Measurements from ENCODE around the gene GOLGB1.

The GOLGB1 gene

DNA sequence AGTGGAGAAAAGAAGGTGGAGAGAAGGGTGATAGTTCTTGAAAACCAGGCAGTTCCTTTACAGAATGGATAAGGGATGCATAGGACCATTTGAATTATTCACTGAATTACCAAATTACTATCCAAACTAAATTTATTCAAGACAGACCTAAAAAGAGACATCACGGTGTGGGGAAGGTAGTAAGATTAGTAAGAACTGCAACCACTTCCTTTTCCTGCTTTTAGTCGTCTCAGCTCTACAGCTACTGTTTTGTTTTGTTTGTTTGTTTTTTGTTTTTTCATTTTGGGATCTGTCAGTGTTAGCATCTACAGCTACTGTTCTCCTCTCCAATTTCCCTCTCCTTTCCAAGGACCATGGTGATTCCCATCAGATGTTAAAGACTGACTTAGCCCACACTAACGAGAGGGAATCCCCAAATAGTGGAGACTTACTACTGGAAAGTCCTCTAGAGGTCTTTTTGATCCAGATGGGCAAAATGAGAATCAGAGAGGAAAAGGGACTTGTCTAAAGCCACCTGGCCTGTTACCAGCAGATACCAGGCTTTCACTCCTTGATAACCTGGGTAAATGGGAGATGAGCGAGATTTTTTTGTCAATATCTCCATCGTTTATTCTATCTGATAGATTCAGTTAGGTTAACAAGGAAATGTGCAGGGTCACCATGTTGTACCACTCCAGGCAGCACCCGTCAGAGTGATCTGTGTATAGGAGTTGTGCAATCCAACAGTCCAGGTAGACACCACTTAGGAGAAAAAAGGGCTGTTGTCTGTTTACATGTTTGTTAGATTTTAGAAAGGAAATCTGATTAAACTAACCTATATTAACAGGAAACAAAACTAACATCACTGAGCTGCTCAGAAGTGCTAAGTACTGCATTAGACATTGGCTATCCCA, 94.8 kb downstream of the GOLGB1 start:
- no peak for DNase-seq
- in situ Hi-C loops (cut with MboI; ENCODE audit: low pct_unique_long_range_greater_than_20kb, low sequenced_read_pairs): no loop called here

DNA sequence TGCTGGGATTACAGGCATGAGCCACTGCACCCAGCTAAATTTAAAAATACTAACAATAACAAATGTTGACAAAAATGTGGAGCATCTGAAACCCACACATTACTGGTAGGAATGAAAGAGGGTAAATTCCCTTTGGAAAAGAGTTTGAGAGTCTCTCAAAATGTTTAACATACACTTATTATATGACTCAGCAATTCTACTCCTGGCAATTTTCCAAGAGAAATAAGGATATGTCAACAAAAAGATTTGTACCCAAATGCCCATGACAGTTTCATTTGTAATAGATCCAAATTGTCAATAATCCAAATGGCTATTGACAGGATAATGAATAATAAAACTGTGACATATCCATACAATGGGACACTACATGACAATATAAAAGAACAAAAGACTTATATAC, 97.9 kb downstream of the GOLGB1 start:
- in situ Hi-C loops (cut with MboI; ENCODE audit: low pct_unique_long_range_greater_than_20kb, low sequenced_read_pairs): no loop called here
- DNase-seq: no peak

DNA sequence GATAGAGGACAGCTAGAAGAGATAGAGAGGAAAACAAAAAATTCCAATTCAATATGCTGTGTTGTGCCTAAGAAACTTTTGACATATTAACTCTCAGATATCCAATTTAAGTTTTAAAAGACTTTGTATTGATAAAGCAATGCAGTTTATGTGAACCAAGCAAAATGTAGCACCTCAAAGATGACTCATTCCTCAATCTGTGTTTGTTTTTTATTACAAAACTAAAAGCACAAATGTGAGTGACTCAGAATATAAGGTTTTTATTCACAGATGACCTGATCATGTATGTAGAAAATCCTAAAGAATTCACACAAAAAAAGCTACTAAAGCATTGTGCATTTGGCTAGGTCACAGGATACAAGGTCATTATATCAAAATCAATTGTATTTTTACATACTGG, 99.9 kb downstream of the GOLGB1 start:
- in situ Hi-C loops (cut with MboI; ENCODE audit: low pct_unique_long_range_greater_than_20kb, low sequenced_read_pairs): no loop called here
- DNase-seq: no peak

DNA sequence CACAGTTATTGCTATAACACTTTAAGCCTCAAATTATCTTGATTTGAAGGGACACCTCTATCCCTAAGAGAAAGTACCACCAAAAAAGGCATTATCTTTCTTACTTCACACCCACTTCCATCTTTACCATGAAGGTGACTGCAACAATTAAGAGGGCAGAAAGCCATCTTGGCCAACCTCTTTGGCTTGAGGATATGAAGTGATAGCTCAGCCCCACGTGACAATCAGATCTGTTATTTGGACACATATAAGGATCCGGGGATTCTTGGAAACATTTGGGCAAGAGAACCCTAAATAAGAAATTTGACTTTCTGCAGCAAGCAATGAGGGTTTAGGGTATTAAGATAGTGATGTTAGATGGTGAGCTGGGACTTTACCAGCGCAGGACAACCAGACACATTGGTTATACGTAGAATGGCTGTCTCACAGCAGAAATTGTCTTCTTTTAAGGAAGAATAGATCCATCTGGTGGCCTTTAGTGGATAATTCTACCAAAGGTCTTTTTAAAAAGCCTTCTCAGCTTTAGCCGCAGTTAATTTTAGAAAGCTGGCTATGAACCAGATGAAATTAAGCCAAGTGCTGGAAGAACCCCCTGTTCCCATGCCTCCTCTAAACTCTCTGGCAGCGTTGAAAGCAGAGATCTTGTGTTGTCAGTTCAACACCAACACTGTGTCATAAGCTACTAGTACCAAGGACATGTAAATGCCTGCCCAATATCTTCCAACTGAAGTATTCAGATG, 101.2 kb downstream of the GOLGB1 start:
- in situ Hi-C loops (cut with MboI; ENCODE audit: low pct_unique_long_range_greater_than_20kb, low sequenced_read_pairs): no loop called here
- no peak for DNase-seq

DNA sequence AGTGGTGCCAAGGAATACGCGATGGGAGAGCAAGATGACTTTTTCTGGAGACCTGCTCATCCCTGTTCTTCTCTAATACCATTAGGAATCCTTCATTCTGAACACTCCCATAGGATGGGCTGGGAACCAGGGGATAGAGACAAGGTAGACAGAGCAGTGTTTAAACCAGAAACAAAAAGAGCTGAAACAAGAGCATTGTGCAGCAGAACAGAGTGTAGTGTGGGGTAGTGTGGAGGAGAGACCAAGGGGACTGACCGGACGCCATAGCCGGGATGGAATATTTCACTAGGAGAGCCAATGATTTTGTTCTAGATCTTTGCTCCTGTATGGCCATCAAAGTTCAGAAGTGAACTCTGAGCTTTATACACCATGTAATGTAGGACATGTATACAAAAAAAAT, 104.5 kb downstream of the GOLGB1 start:
- in situ Hi-C loops (cut with MboI; ENCODE audit: low pct_unique_long_range_greater_than_20kb, low sequenced_read_pairs): no loop called here
- no peak for DNase-seq

DNA sequence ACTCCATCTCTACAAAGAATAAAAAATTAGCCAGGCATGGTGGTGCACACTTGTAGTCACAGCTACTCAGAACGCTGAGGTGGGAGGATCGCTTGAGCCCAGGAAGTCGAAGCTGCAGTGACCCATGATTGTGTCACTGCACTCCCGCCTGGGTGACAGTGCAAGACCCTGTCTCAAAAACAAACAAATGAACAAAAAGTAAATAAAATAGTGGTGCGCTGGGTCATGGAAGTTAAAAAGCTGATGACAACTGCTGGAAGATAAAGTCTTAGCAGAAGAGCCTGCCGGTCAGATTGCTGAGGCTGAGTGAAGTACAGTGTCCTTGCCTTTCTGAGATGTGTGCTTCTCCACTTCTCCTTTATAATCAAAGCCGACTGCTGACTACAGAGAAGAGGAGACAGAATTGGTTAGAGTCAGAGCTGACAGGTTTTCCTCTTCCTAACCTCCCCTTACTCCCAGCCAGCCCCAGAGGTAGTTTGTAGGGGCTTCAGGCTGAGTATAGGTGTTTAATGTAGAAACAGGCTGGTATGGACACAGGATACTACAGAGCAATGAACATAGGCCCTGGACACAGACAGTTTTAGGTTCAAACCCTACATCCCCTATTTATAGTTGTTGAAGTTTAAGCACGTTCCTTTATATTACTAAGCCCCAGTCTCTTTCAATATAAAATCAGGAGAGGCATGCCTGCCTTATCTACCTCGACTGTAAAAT, 106.8 kb downstream of the GOLGB1 start:
- in situ Hi-C loops (cut with MboI; ENCODE audit: low pct_unique_long_range_greater_than_20kb, low sequenced_read_pairs): no loop called here
- no peak for DNase-seq

DNA sequence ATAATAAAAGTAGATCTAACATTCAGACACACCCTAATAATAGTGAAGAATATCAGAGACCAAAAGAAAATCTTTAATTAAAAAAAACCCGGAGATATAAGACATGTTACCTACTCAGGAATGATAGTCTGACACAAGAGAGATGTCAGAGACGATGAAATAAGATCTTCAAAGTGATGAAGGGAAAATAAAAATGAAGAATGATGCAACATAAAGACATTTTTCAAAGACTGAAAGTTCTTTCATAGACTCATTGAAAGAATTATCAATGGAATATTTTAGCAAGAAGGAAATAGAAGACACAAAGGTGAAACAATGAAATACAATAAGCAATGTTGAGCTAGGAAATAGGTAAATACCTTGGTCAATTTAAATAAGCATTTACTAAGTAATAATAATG, 108.4 kb downstream of the GOLGB1 start:
- in situ Hi-C loops (cut with MboI; ENCODE audit: low pct_unique_long_range_greater_than_20kb, low sequenced_read_pairs): no loop called here
- no peak for DNase-seq

DNA sequence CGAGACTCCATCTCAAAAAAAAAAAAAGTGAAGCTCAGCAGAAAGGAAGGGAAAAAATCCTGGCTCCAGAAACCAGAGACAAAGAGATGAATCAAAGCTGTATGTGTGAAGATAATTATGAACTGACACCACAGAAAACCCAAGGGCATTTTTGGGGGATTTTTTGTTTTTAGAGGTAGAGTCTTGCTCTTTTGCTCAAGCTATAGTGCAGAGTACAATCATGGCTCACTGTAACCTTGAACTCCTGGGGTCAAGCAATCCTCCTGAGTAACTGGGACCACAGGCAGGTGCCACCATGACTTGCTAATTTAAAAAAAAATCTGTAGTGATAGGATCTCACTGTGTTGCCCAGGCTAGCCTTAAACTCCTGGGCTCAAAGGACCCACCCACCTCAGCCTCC, 111.6 kb downstream of the GOLGB1 start:
- no peak for DNase-seq
- in situ Hi-C loops (cut with MboI; ENCODE audit: low pct_unique_long_range_greater_than_20kb, low sequenced_read_pairs): no loop called here

DNA sequence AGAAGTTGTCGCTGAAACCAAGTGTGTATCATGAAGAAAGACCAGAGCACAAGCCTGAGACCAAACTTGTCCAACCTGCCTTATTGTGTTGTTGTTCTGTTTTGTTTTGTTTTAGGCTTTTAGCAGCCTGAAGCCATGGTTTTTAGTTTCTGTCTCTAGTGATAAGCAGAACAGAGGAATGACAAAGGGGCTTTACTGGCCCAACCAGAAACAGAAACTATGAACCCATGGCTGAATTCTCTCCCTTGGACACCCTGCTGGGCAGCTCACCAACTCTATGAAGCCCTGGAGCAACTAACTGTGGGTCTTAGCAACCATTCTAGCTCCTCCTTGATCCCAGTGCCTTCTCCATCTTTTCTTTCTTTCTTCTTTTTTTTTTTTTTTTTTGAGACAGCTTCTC, 119.2 kb downstream of the GOLGB1 start:
- in situ Hi-C loops (cut with MboI; ENCODE audit: low pct_unique_long_range_greater_than_20kb, low sequenced_read_pairs): no loop called here
- no peak for DNase-seq

DNA sequence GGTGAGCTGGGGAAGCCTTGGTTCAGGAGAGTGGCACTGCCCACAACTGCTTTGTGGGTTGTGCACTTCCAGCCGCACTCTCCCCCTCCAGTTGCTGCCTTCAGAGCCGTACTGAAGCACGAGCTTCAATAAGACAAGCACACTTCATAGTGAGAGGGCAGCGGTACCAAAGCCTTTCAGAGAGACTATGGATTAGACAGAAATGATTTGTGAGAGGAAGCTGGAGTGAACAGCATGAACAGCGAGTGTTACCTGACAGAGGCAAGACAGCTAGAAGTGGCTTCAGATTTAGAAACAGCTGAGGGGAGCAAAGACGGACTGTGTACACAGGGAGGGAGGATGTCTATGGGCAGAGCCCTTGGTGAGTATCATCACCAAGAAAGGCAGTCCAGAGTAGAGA, 119.9 kb downstream of the GOLGB1 start:
- in situ Hi-C loops (cut with MboI; ENCODE audit: low pct_unique_long_range_greater_than_20kb, low sequenced_read_pairs): no loop called here
- DNase-seq: no peak

DNA sequence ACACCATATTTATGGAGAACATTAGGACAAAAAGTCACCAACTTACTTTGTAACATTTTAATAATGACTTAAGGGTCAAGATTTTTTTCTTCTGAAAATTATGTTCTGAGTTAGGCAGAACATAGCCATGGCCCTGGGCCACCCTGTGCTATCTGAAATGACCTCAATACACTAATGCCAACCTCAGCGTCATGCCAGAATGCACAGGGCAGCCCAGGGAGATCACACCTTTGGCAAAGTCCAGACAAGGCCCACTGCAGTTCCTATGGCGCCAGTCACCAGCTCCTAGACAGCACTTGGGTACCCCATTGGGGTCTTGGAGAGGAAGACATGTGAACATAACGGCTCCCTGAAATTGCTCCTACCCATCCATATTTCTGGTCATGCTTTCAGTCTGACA, 121.9 kb downstream of the GOLGB1 start:
- in situ Hi-C loops (cut with MboI; ENCODE audit: low pct_unique_long_range_greater_than_20kb, low sequenced_read_pairs): no loop called here
- DNase-seq: no peak

DNA sequence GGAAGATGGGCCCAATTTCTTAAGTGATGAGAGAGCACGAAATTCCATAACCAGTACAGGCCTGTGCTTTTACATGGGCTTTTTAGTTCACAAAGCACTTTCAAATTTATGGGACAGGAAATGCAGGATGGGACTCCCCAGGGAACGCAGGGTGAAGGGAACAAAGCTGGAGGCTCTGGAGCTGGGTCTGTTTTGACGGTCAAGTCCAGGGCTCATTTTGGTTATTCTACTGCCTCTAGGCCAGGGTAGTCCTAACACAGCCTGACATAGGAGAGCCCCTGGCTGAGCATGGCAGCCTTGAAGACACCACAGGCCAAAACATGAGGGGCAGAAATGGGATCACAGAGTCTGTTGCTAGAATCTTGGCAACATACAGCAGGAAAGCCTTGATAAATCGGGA, 122.3 kb downstream of the GOLGB1 start:
- no peak for DNase-seq
- in situ Hi-C loops (cut with MboI; ENCODE audit: low pct_unique_long_range_greater_than_20kb, low sequenced_read_pairs): no loop called here

DNA sequence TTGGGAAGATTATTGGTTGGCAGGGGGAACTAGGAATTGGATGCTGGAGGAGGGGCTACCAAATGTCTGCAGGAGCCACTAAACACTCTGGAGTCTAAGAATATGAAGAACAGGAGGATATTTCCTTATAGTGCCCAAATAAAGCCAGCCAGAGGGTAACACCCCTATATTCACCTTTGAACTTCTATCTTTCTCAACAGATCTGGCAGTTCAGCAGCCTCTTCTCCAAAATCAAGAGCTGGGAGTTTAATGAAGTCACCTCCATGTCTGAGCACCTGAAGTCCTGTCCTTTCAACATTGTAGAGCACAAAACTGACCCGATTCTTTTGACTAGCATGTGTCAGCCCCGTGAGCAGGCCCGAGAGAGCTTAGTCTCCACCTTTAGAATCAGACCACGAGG, 123.0 kb downstream of the GOLGB1 start:
- no peak for DNase-seq
- in situ Hi-C loops (cut with MboI; ENCODE audit: low pct_unique_long_range_greater_than_20kb, low sequenced_read_pairs): no loop called here

DNA sequence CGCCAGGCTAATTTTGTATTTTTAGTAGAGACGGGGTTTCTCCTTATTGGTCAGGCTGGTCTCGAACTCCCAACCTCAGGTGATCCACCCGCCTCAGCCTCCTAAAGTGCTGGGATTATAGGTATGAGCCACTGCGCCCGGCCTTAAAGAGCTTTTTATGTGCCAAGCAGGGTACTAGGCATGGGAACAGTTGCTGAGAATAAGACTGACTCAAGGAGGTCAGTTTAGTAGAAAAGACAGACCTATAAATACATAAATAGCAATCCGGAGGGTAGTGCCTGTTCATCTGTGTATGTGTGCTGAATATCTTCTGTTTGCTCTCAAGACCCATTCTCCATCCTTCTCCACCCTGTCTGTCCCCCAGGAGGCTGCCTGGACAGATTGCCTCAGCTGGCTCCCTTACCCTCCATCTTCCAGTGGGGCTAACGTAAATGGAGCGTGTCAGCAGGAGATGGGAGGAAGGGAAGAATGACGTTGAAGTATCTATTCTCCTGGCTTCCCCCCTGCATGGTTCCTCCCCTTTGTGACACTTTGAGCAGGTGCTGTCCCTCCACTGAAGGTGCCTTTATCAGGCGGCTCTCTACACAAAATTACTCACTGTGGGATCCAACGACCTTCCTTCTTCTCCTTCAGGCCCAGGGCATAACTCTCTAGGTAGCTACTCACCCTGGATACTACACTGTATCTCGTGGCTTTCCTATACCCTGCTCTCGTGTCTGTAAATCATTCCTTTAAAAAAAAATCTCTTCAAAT, 125.2 kb downstream of the GOLGB1 start:
- no peak for DNase-seq
- in situ Hi-C loops (cut with MboI; ENCODE audit: low pct_unique_long_range_greater_than_20kb, low sequenced_read_pairs): no loop called here

DNA sequence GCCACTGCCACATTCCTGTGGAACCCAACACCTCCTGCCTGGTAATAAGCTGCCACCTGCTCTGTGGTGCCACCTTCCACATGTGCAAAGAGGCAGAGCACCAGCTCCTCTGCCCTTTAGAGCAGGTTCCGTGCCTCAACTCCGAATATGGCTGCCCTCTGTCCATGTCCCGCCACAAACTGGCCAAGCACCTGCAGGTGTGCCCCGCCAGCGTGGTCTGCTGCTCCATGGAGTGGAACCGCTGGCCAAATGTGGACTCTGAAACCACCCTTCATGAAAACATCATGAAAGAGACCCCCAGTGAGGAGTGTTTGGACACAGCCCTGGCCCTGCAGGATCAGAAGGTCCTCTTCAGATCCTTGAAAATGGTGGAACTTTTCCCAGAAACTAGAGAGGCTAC, 128.1 kb downstream of the GOLGB1 start:
- in situ Hi-C loops (cut with MboI; ENCODE audit: low pct_unique_long_range_greater_than_20kb, low sequenced_read_pairs): no loop called here
- no peak for DNase-seq

DNA sequence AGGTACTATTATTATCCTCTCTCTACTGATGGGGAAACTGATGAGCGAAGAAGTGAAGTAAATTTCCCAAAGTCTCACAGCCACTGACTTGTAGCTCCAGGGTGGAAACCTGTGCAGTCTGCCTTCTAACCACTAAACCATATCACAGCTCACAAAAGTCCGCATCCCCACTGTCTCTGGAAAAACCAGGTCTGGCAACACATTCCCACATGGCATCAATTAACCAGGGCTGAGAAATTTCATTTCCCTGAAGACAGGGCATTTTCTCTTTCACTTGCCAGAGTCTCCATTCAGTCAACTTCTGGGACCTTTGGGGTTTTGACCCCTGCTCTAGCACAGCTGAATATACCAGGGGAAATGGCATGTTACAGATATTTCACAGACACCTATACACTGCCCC, 129.8 kb downstream of the GOLGB1 start:
- in situ Hi-C loops (cut with MboI; ENCODE audit: low pct_unique_long_range_greater_than_20kb, low sequenced_read_pairs): no loop called here
- no peak for DNase-seq

All from KBM-7 (cell line).